A549 (cell line): Measurements from ENCODE around the gene OR51E1.

ENCODE experiments used
- BCL3 ChIP-seq: fragments of >200 bp; sonication (Bioruptor Twin); formaldehyde crosslinking; IDR thresholded peaks from 3 replicates; pipeline ENCODE4 v1.6.1; 2016
- CHD2 ChIP-seq: fragments of 150-350 bp; IDR thresholded peaks from 2 replicates; pipeline ENCODE4 v1.6.1; 2014; ENCODE audit warnings: low read length; ENCODE audit not compliant: partially characterized antibody
- CTCF ChIP-seq: fragments of >200 bp; sonication (Bioruptor Twin); formaldehyde crosslinking; IDR thresholded peaks from 3 replicates; pipeline ENCODE4 v1.5.1; 2016
- EP300 ChIP-seq, 2 experiments: fragments of >200 bp; sonication (Bioruptor Twin); formaldehyde crosslinking; IDR thresholded peaks; 2 replicates in 1 of 2; 3 replicates in 1 of 2; pipeline ENCODE4 v1.6.1; 2016 to 2017
- JUN ChIP-seq, 2 experiments: fragments of >200 bp; sonication (Bioruptor Twin); formaldehyde crosslinking; IDR thresholded peaks; 2 replicates in 1 of 2; 3 replicates in 1 of 2; pipeline ENCODE4 v1.6.1; 2016 to 2017
- NFE2L2 ChIP-seq: fragments of 150-350 bp; conservative IDR thresholded peaks from 2 replicates; pipeline ENCODE4 v1.6.1; 2014; ENCODE audit warnings: low read length
- POLR2A ChIP-seq: IDR thresholded peaks from 2 replicates; pipeline ENCODE4 v1.6.1; 2012; ENCODE audit warnings: mild to moderate bottlenecking, low read length
- POLR2AphosphoS2 ChIP-seq: conservative IDR thresholded peaks from 2 replicates; pipeline ENCODE4 v1.6.1; 2012; ENCODE audit warnings: low read length, improper control_type of control experiment, inconsistent platforms
- RFX5 ChIP-seq: fragments of 450-650 bp; IDR thresholded peaks from 2 replicates; pipeline ENCODE4 v1.7.1; 2014; ENCODE audit warnings: antibody characterized with exemption, mild to moderate bottlenecking, moderate library complexity
- SMC3 ChIP-seq: fragments of >200 bp; sonication (Bioruptor Twin); formaldehyde crosslinking; IDR thresholded peaks from 3 replicates; pipeline ENCODE4 v1.6.1; 2018; ENCODE audit warnings: inconsistent platforms

- TF ChIP-seq CTCF (no peak), EP300 (IDR thresholded peaks at IDR 0.05) (no peak), RFX5 (no peak), CHD2 (no peak), SMC3 (no peak), POLR2A (no peak), POLR2AphosphoS2 (no peak), BCL3 (no peak), NFE2L2 (no peak), JUN (IDR thresholded peaks at IDR 0.05) (no peak)
Measured at GRCh38 chr11:4605057-4605456, 38.7 kb upstream of the OR51E1 start.
